Neural cell (in vitro differentiated cells): Measurements from ENCODE around the gene MYBBP1A. TPM values are rescaled to one million over a fixed set of nuclear protein-coding genes. Genes with fewer than 3 reads are reported as not detected.

Experiments
- H2AFZ ChIP-seq: fragments of 200-600, 300-800 bp; sonication (generic), shearing (Covaris generic); 2 replicates; pipeline ENCODE4 v1.6.0; 2014; ENCODE audit warnings: low read depth, mild to moderate bottlenecking, antibody characterized with exemption, low read length, moderate library complexity
- H3F3A ChIP-seq: fragments of 200-600 bp; shearing (Covaris generic); 2 replicates; pipeline ENCODE4 v1.6.1; 2016; ENCODE audit warnings: mild to moderate bottlenecking, moderate library complexity, mixed read lengths, antibody characterized with exemption, low read length; ENCODE audit not compliant: insufficient read depth, poor library complexity, severe bottlenecking
- H3K27ac ChIP-seq: fragments of 200-600, 300-800 bp; sonication (generic), shearing (Covaris generic); 2 replicates; pipeline ENCODE4 v1.5.1; 2014; ENCODE audit warnings: mild to moderate bottlenecking, low read length, moderate library complexity
- H3K27me3 ChIP-seq: fragments of 300-800, 200-600 bp; sonication (generic), shearing (Covaris generic); 2 replicates; pipeline ENCODE4 v1.6.0; 2014; ENCODE audit warnings: mild to moderate bottlenecking, low read depth, low read length, moderate library complexity; ENCODE audit not compliant: insufficient read depth
- H3K36me3 ChIP-seq: fragments of 300-800, 200-600 bp; sonication (generic), shearing (Covaris generic); 2 replicates; pipeline ENCODE4 v1.5.1; 2014; ENCODE audit warnings: mild to moderate bottlenecking, antibody characterized with exemption, low read length, moderate library complexity; ENCODE audit not compliant: insufficient read depth
- H3K4me2 ChIP-seq: fragments of 300-800, 200-600 bp; sonication (generic), shearing (Covaris generic); 2 replicates; pipeline ENCODE4 v1.6.0; 2014; ENCODE audit warnings: mild to moderate bottlenecking, low read length
- H3K4me3 ChIP-seq: fragments of 300-800, 200-600 bp; sonication (generic), shearing (Covaris generic); 2 replicates; pipeline ENCODE4 v1.5.1; 2014; ENCODE audit warnings: mild to moderate bottlenecking, low read length, moderate library complexity
- H3K79me2 ChIP-seq: fragments of 200-600 bp; shearing (Covaris generic); replicated peaks from 2 replicates; pipeline ENCODE4 v1.6.0; 2014; ENCODE audit warnings: mild to moderate bottlenecking, low read length, moderate library complexity; ENCODE audit not compliant: insufficient read depth
- H3K9ac ChIP-seq: fragments of 300-800, 200-600 bp; sonication (generic), shearing (Covaris generic); 2 replicates; pipeline ENCODE4 v1.6.1; 2016; ENCODE audit warnings: mild to moderate bottlenecking, low read length, mixed read lengths
- H3K9me2 ChIP-seq: fragments of 200-600 bp; shearing (Covaris generic); 2 replicates; pipeline ENCODE4 v1.6.1; 2016; ENCODE audit warnings: mild to moderate bottlenecking, low read length, mixed read lengths; ENCODE audit not compliant: insufficient read depth
- H3K9me3 ChIP-seq: fragments of 200-600, 300-800 bp; sonication (generic), shearing (Covaris generic); 2 replicates; pipeline ENCODE4 v1.6.1; 2016; ENCODE audit warnings: mild to moderate bottlenecking, mixed run types, low read length, moderate library complexity, mixed read lengths
- H4K20me1 ChIP-seq: fragments of 200-600 bp; shearing (Covaris generic); 2 replicates; pipeline ENCODE4 v1.6.1; 2016; ENCODE audit warnings: mild to moderate bottlenecking, mixed run types; ENCODE audit not compliant: insufficient read depth
- EP300 ChIP-seq: fragments of 450-650 bp; conservative IDR thresholded peaks from 2 replicates; pipeline ENCODE4 v1.6.1; 2014; ENCODE audit warnings: antibody characterized with exemption, mild to moderate bottlenecking, moderate library complexity; ENCODE audit not compliant: poor library complexity, severe bottlenecking
- EZH2 ChIP-seq: fragments of 200-600, 300-800 bp; shearing (Covaris generic), sonication (generic); IDR thresholded peaks from 2 replicates; pipeline ENCODE4 v1.6.1; 2014; ENCODE audit warnings: antibody characterized with exemption, low read length, borderline replicate concordance, mild to moderate bottlenecking; ENCODE audit not compliant: insufficient read depth, poor library complexity, severe bottlenecking
- MXI1 ChIP-seq: fragments of 450-650 bp; conservative IDR thresholded peaks from 2 replicates; pipeline ENCODE4 v1.6.1; 2014; ENCODE audit warnings: antibody characterized with exemption, mild to moderate bottlenecking; ENCODE audit not compliant: poor library complexity, severe bottlenecking
- POLR2AphosphoS5 ChIP-seq: IDR thresholded peaks from 2 replicates; pipeline ENCODE4 v1.6.1; 2012
- RAD21 ChIP-seq: fragments of 450-650 bp; conservative IDR thresholded peaks from 2 replicates; pipeline ENCODE4 v1.6.1; 2014; ENCODE audit warnings: antibody characterized with exemption, mild to moderate bottlenecking, moderate library complexity
- SMC3 ChIP-seq: fragments of 450-650 bp; conservative IDR thresholded peaks from 2 replicates; pipeline ENCODE4 v1.6.1; 2014; ENCODE audit warnings: antibody characterized with exemption, mild to moderate bottlenecking, moderate library complexity; ENCODE audit not compliant: poor library complexity
- TAF1 ChIP-seq: IDR thresholded peaks from 2 replicates; pipeline ENCODE4 v1.6.1; 2012; ENCODE audit warnings: low read depth
- polyA plus RNA-seq: library from polyadenylated mRNA; depleted of rRNA; stranded (reverse); fragments of >200 nt; gene quantifications from 2 replicates; pipeline ENCODE4 v1.2.3, GENCODE V29; 2014
- TF ChIP-seq, protein P1 (sequence below): fragments of 450-650 bp; IDR thresholded peaks from 2 replicates; pipeline ENCODE4 v1.5.1; 2014; ENCODE audit warnings: antibody characterized with exemption, mild to moderate bottlenecking, moderate library complexity; ENCODE audit not compliant: poor library complexity, severe bottlenecking
- TF ChIP-seq, protein P2 (sequence below): IDR thresholded peaks from 2 replicates; pipeline ENCODE4 v1.6.1; 2012; ENCODE audit warnings: borderline replicate concordance

Gene MYBBP1A
- polyA plus RNA-seq, 1 donor from 2014 or later, result 15.6 TPM

DNA sequence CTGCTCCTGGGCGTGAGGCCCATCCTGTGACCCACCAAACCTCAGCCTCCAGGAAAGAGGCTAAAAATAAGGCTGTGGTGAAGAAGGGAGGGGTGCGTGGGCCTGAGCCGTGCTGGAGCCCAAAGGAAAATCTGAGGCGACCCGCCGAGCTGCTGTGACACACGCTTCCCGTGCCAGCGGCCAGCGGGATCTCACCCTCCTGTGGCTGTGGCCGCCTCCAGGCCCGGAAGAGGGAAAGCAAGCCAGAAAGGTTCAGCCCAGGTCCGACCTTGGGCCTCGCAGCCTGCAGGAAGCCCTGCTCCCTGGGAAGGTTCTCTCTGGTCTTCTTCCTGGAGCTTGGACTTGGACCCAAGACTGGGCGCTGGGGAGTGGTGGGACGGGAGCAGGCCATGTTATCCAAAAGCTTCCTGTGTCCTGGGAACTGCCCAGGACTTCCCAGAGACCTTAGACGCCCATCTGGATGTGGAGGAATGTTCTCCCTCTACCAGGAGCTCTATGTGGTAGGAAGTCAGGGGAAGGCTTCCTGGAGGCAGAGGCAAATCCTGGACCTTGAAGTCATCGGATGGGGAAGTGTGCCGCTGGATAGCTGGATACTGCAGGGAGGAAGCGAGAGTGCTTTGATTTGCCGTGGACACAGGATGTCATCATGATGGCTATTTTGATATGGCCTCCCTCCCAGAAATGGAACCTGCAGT lies 45.1 kb downstream of the MYBBP1A start:
- no peak for TF ChIP-seq MXI1
- TF ChIP-seq, protein P1, sequence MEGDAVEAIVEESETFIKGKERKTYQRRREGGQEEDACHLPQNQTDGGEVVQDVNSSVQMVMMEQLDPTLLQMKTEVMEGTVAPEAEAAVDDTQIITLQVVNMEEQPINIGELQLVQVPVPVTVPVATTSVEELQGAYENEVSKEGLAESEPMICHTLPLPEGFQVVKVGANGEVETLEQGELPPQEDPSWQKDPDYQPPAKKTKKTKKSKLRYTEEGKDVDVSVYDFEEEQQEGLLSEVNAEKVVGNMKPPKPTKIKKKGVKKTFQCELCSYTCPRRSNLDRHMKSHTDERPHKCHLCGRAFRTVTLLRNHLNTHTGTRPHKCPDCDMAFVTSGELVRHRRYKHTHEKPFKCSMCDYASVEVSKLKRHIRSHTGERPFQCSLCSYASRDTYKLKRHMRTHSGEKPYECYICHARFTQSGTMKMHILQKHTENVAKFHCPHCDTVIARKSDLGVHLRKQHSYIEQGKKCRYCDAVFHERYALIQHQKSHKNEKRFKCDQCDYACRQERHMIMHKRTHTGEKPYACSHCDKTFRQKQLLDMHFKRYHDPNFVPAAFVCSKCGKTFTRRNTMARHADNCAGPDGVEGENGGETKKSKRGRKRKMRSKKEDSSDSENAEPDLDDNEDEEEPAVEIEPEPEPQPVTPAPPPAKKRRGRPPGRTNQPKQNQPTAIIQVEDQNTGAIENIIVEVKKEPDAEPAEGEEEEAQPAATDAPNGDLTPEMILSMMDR, result no peak
- no peak for TF ChIP-seq TAF1
- no peak for TF ChIP-seq SMC3
- TF ChIP-seq, protein P2, sequence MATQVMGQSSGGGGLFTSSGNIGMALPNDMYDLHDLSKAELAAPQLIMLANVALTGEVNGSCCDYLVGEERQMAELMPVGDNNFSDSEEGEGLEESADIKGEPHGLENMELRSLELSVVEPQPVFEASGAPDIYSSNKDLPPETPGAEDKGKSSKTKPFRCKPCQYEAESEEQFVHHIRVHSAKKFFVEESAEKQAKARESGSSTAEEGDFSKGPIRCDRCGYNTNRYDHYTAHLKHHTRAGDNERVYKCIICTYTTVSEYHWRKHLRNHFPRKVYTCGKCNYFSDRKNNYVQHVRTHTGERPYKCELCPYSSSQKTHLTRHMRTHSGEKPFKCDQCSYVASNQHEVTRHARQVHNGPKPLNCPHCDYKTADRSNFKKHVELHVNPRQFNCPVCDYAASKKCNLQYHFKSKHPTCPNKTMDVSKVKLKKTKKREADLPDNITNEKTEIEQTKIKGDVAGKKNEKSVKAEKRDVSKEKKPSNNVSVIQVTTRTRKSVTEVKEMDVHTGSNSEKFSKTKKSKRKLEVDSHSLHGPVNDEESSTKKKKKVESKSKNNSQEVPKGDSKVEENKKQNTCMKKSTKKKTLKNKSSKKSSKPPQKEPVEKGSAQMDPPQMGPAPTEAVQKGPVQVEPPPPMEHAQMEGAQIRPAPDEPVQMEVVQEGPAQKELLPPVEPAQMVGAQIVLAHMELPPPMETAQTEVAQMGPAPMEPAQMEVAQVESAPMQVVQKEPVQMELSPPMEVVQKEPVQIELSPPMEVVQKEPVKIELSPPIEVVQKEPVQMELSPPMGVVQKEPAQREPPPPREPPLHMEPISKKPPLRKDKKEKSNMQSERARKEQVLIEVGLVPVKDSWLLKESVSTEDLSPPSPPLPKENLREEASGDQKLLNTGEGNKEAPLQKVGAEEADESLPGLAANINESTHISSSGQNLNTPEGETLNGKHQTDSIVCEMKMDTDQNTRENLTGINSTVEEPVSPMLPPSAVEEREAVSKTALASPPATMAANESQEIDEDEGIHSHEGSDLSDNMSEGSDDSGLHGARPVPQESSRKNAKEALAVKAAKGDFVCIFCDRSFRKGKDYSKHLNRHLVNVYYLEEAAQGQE, result no peak
- TF ChIP-seq POLR2AphosphoS5, result no peak
- no peak for TF ChIP-seq EP300
- TF ChIP-seq RAD21, result no peak
- no peak for TF ChIP-seq EZH2
- Histone ChIP-seq H3K27me3 (no peaks in the 10 kb centered on the region), H3K4me2 (no peak overlapping the region), H4K20me1 (no peaks in the 10 kb centered on the region), H3K27ac (no peak overlapping the region), H3K36me3 (no peaks in the 10 kb centered on the region), H3K9me2 (no peaks in the 10 kb centered on the region), H2AFZ (no peak overlapping the region), H3F3A (no peaks in the 10 kb centered on the region), H3K9me3 (no peaks in the 10 kb centered on the region), H3K79me2 (no peaks in the 10 kb centered on the region), H3K9ac (no peak overlapping the region), H3K4me3 (no peak overlapping the region)

DNA sequence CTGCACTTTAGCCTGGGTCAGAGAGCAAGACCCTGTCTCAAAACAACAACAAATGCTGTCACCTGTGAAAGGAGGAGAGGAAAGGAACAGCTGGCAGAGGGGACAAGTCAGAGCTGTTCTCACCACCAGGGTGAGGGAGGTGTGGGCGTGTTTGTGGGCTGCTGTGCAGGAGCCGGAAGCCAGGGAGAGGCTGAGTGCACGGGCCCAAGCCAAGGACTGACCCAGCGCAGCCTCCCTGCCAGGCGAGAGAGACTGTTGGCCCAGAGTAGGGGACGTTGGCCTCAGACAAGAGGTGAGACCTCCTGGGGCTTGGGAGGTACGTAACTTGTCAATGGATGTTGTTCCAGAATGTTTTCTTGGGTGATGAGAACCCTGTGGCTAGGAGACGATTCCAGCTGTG lies 45.8 kb downstream of the MYBBP1A start:
- Histone ChIP-seq H3K9me2 (no peaks in the 10 kb centered on the region), H3K79me2 (no peaks in the 10 kb centered on the region), H4K20me1 (no peaks in the 10 kb centered on the region), H3K4me3 (no peak overlapping the region), H3K4me2 (no peak overlapping the region), H3K27me3 (no peaks in the 10 kb centered on the region), H3K27ac (no peak overlapping the region), H3F3A (no peaks in the 10 kb centered on the region), H3K36me3 (no peaks in the 10 kb centered on the region), H3K9me3 (no peaks in the 10 kb centered on the region), H3K9ac (no peak overlapping the region), H2AFZ (no peak overlapping the region)
- TF ChIP-seq TAF1 (no peak), EP300 (no peak)

DNA sequence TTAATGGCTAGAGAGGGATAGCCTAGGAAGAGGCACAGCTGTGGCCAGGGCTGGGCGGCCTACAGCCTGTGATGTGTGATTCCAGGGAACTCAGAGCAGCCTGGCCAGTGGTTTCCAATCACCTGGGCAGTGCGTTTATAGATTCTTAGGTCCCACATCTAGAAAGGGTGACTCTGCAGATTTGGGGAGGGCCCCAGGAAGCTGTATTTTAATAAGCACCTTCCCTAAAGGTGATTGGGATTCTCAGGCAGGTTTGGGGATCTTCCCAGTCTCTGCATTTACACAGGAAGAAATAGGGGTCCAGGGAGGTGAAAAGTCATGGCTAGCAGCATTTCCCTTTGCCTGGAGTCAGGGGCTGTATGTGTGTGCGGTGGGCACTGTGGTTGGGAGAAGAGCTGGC lies 47.0 kb downstream of the MYBBP1A start:
- Histone ChIP-seq H3K9me3 (no peaks in the 10 kb centered on the region), H3F3A (no peaks in the 10 kb centered on the region), H3K79me2 (no peaks in the 10 kb centered on the region), H3K9me2 (no peaks in the 10 kb centered on the region), H3K36me3 (no peaks in the 10 kb centered on the region), H3K27me3 (no peaks in the 10 kb centered on the region), H4K20me1 (no peaks in the 10 kb centered on the region), H3K4me2 (no peak overlapping the region), H3K27ac (no peak overlapping the region), H2AFZ (no peak overlapping the region), H3K4me3 (no peak overlapping the region), H3K9ac (no peak overlapping the region)
- TF ChIP-seq, protein P2, result no peak
- no peak for TF ChIP-seq EZH2
- no peak for TF ChIP-seq SMC3
- TF ChIP-seq POLR2AphosphoS5, result no peak
- TF ChIP-seq TAF1, result no peak
